Aorta (tissue), 5 donors: ENCODE measurements around the gene WBP2. TPM values are rescaled to one million over a fixed set of nuclear protein-coding genes. Genes with fewer than 3 reads are reported as not detected.
"Not testable (repeated sequence)": the region's sequence is repeated elsewhere in the genome, so short reads cannot be mapped to it uniquely, and the experiment has no call there.

Source experiments
- ATAC-seq: fragments of 200-7000 bp; cut with Tn5 transposase; one replicate; pipeline ENCODE4 v1.9.1; 2022; ENCODE audit warnings: moderate library complexity; ENCODE audit not compliant: low FRiP score
- DNase-seq, 2 donors: peaks; one replicate each; pipeline ENCODE4 v3.0.0-alpha.2; 2020
- H3K27ac ChIP-seq, 2 donors: one replicate each; pipeline ENCODE4 v1.5.1; 2013; ENCODE audit warnings: low read length in 2 of 2, mild to moderate bottlenecking in 2 of 2, moderate library complexity in 2 of 2, control low read depth in 1 of 2, inconsistent platforms in 1 of 2, low read depth in 1 of 2
- H3K27me3 ChIP-seq, 2 donors: one replicate each; pipeline ENCODE4 v1.6.1; 2013; ENCODE audit warnings: control low read depth in 1 of 2, low read length in 1 of 2, mild to moderate bottlenecking in 1 of 2, moderate library complexity in 1 of 2; ENCODE audit not compliant: insufficient read depth in 2 of 2, control insufficient read depth in 1 of 2
- H3K36me3 ChIP-seq, 2 donors: one replicate each; pipeline ENCODE4 v1.6.1; 2013; ENCODE audit warnings: control low read depth in 1 of 2, low read length in 1 of 2, mild to moderate bottlenecking in 1 of 2; ENCODE audit not compliant: insufficient read depth in 2 of 2, control insufficient read depth in 1 of 2
- H3K4me1 ChIP-seq, 2 donors: one replicate each; pipeline ENCODE4 v1.6.1; 2013; ENCODE audit warnings: low read length in 2 of 2, control low read depth in 1 of 2, mild to moderate bottlenecking in 1 of 2, moderate library complexity in 1 of 2; ENCODE audit not compliant: insufficient read depth in 2 of 2, control insufficient read depth in 1 of 2
- H3K4me3 ChIP-seq, 2 donors: one replicate each; pipeline ENCODE4 v1.5.1; 2013; ENCODE audit warnings: low read length in 2 of 2, control low read depth in 1 of 2, mild to moderate bottlenecking in 1 of 2
- H3K9me3 ChIP-seq: one replicate; pipeline ENCODE4 v1.6.1; 2013; ENCODE audit warnings: mild to moderate bottlenecking, low read length; ENCODE audit not compliant: control insufficient read depth
- WGBS, 2 donors: extraction: QIAGEN DNeasy Blood & Tissue Kit; methylation state at CpG; one replicate each; pipeline ENCODE4 v1.1.7; 2013; 5-methylcytosine and 5-hydroxymethylcytosine counted together
- intact Hi-C, 2 donors: fragments of 100-400 bp; cut with DNase I; formaldehyde crosslinking; loops; one replicate each; pipeline versions ENCODE4 v1.14.2 to v1.15.0; 2022
- polyA plus RNA-seq, 2 donors: library from polyadenylated mRNA; stranded (reverse); fragments of 200-250 nt; gene quantifications; one replicate each; pipeline ENCODE4 v1.2.3, GENCODE V29; 2013
- total RNA-seq, 2 donors: library from RNA; stranded (reverse); fragmentation: NEBNext Ultra II Directional; extraction: Animal tissue kit (Norgen Biotek cat#: 25700); gene quantifications; one replicate each; pipeline ENCODE4 v1.2.1, GENCODE V29; 2021
- donor health status: healthy with polysubstance abuse.
- donor health status: Bipolar disorder and iron deficiency.
- donor health status: DM: no; HTN: no; CAD: no.
- donor health status: DM: no; HTN: no; CAD: no.
- donor health status: DM: yes; HTN: yes; CAD: no.

The WBP2 gene
- total and polyA plus RNA-seq, 4 donors = 54.6 to 123 (median 113) TPM

DNA sequence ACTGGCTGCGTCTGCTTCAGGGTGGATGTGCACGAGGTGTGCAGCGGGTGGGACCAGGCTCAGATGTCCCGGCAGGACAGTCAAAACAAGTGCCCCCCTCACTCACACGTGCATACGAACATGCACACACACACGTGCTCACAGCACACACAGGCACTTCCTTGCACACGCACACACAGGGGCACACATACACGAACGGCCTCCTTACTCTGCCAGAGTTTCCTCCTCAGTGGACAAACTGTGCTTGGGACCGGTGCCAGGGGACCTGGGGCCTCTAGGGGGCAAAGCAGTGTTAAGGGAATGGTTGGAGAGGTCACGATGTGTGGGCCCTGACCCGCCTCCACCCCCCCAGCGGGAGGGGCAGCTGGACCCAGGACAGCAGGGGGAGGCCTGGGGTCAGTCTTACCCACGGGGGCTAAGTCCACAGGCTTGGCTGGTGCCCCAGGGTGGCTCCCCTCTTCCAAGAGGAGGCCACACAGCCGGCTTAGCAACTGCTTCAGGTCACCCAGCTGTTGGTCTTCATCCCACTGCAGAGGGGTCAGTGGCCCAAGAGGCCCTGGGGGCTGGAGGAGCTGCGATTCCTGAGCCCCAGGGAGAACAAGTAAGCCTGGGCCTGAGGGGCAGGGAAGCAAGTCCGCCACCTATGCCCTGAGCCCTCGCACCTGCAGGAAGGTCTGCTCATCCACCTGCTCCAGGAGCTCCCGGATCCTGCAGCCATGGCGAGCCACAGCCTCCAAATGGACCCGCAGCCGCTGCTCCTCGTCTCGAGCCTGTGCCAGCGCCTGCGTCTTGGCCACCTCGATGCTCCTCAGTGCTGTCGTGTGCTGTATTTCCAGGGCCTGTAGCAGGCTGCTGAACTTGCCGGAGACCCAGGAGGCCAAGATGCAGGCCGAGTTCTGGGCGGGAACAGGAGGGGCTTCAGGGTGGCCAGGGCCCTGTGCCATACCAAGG, 36.7 kb upstream of the WBP2 start:
- Histone ChIP-seq H3K9me3 (no peaks in the 10 kb centered on the region), H3K4me3 (no peak overlapping the region), H3K4me1 (no peaks in the 10 kb centered on the region), H3K36me3 (peaks cover 0 to 1% of the 10 kb centered on the region in 2 donors), H3K27me3 (no peaks in the 10 kb centered on the region), H3K27ac (no peak overlapping the region)
- DNase-seq (peak in 1 of 2 donors; percentile 46), ATAC-seq (no peak)
- 78 to 80% methylated on average over 32 of the region's 32 CpGs for WGBS, 2 donors
- intact Hi-C loops = loop anchor here in 1 of 2 donors (5.0 kb wide), 1 partner anchor 45 kb away; no protein-coding TSS in a partner anchor

GRCh38 chr17:75891022-75891604, 36.0 kb upstream of the WBP2 start:
- H3K36me3 ChIP-seq = peaks cover 0 to 1% of the 10 kb centered on the region in 2 donors
- ATAC-seq = no peak
- no peaks in the 10 kb centered on the region for H3K4me1 ChIP-seq
- H3K4me3 ChIP-seq = no peak overlapping the region
- no peaks in the 10 kb centered on the region for H3K27me3 ChIP-seq
- DNase-seq = peak in 1 of 2 donors; percentile 49
- WGBS, 2 donors = 92% methylated on average over 31 of the region's 31 CpGs
- intact Hi-C loops = loop anchor here in 1 of 2 donors (5.0 kb wide), 1 partner anchor 44 kb away; no protein-coding TSS in a partner anchor
- no peaks in the 10 kb centered on the region for H3K9me3 ChIP-seq
- H3K27ac ChIP-seq = no peak overlapping the region

- DNase-seq (no peak), ATAC-seq (no peak)
- intact Hi-C loops = no loop called here
- H3K36me3 ChIP-seq = peaks cover 0 to 1% of the 10 kb centered on the region in 2 donors
- H3K4me1 ChIP-seq = no peaks in the 10 kb centered on the region
- H3K27ac ChIP-seq = no peak overlapping the region
- 75 to 76% methylated on average over 6 of the region's 6 CpGs for WGBS, 2 donors
- no peak overlapping the region for H3K4me3 ChIP-seq
- no peaks in the 10 kb centered on the region for H3K9me3 ChIP-seq
- H3K27me3 ChIP-seq = no peaks in the 10 kb centered on the region
Measured at GRCh38 chr17:75889454-75889853, 34.3 kb upstream of the WBP2 start.

- ATAC-seq = no peak
- intact Hi-C loops = no loop called here
- WGBS, 2 donors = 84 to 85% methylated on average over 6 of the region's 6 CpGs
- no peak overlapping the region for H3K4me3 ChIP-seq
- no peak overlapping the region for H3K27ac ChIP-seq
- no peaks in the 10 kb centered on the region for H3K9me3 ChIP-seq
- peaks cover 0 to 1% of the 10 kb centered on the region in 2 donors for H3K36me3 ChIP-seq
- DNase-seq = peak in 1 of 2 donors; percentile 45
- H3K27me3 ChIP-seq = no peaks in the 10 kb centered on the region
- H3K4me1 ChIP-seq = no peaks in the 10 kb centered on the region
Measured at GRCh38 chr17:75888484-75888883, 33.3 kb upstream of the WBP2 start.

DNA sequence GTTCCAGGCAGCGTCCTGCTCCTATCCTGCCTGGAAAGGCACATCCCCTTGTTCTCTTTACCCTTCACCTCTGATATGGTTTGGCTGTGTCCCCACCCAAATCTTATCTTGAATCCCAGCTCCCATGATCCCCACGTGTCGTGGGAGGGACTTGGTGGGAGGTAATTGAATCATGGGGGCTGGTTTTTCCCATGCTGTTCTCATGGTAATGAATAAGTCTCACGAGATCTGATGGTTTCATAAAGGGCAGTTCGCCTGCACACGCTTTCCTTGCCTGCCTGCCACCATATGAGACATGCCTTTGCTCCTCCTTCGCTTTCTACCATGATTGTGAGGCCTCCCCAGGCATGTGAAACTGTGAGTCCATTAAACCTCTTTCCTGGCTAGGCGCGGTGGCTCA, 30.7 kb upstream of the WBP2 start:
- DNase-seq, intact Hi-C loops, ATAC-seq, H3K27me3 ChIP-seq, H3K9me3 ChIP-seq, H3K4me1 ChIP-seq, H3K27ac ChIP-seq, H3K4me3 ChIP-seq, H3K36me3 ChIP-seq: not testable (repeated sequence)
- WGBS, 2 donors = 83 to 84% methylated on average over 9 of the region's 9 CpGs

DNA sequence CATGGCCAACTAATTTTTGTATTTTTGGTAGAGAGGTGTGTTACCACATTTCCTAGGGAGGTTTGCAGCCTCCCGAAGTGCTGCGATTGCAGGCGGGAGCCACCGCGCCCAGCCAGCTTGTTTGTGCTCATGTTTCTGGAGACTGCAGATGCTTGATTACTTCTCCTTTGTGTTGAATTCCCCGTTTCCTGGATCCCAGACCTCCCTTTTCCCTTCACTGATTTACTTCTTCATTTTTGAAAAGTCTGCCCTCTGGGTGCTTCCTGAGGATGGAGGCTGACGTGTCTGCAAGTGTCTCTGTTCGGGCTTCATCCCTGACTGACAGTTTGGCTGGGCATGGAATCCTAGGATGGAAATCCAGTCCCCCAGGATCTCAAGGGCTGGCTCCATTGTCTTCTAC, 30.3 kb upstream of the WBP2 start:
- Histone ChIP-seq H3K27ac (no peak overlapping the region), H3K36me3 (no peaks in the 10 kb centered on the region), H3K4me3 (no peak overlapping the region), H3K9me3 (no peaks in the 10 kb centered on the region), H3K27me3 (no peaks in the 10 kb centered on the region), H3K4me1 (no peaks in the 10 kb centered on the region)
- WGBS, 2 donors = 84 to 87% methylated on average over 8 of the region's 8 CpGs
- DNase-seq = no peak
- ATAC-seq = no peak
- intact Hi-C loops = no loop called here

GRCh38 chr17:75881678-75882454, 26.7 kb upstream of the WBP2 start:
- no peaks in the 10 kb centered on the region for H3K9me3 ChIP-seq
- 88 to 90% methylated on average over 15 of the region's 15 CpGs for WGBS, 2 donors
- intact Hi-C loops = no loop called here
- DNase-seq (no peak), ATAC-seq (no peak)
- H3K27ac ChIP-seq = no peak overlapping the region
- no peaks in the 10 kb centered on the region for H3K27me3 ChIP-seq
- H3K4me1 ChIP-seq = no peaks in the 10 kb centered on the region
- H3K36me3 ChIP-seq = no peaks in the 10 kb centered on the region
- H3K4me3 ChIP-seq = no peak overlapping the region

DNA sequence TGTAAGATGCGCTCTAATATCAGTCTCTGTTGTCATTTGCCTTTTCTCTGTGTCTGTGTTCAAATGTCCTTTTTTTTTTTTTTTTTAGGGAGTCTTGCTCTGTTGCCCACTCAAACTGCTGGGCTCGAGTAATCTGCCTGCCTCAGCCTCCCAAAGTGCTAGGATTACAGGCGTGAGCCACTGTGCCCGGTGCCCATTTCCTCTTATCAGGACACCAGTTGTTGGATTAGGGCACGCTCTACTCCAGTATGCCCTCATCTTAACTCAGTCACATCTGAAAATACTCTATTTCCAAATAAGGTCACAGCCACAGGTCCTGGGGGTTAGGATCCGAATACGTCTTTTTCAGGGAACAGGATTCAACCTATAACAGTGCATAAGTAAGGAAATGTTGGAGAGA, 25.1 kb upstream of the WBP2 start:
- H3K4me1 ChIP-seq = no peaks in the 10 kb centered on the region
- intact Hi-C loops = no loop called here
- H3K27me3 ChIP-seq = no peaks in the 10 kb centered on the region
- H3K27ac ChIP-seq = no peak overlapping the region
- DNase-seq (no peak), ATAC-seq (no peak)
- 57 to 61% methylated on average over 7 of the region's 7 CpGs for WGBS, 2 donors
- H3K9me3 ChIP-seq = no peaks in the 10 kb centered on the region
- no peak overlapping the region for H3K4me3 ChIP-seq
- no peaks in the 10 kb centered on the region for H3K36me3 ChIP-seq
